Breast epithelium (tissue), 3 donors: Measurements from ENCODE around the gene APC.
A peak's percentile ranks its signal among the peaks of the same experiment; 100 is the strongest.

Source experiments
- POLR2AphosphoS5 ChIP-seq, 3 donors: sonication (generic); formaldehyde crosslinking; IDR thresholded peaks; one replicate each; pipeline ENCODE4 v1.6.1; 2017; ENCODE audit warnings: antibody characterized with exemption in 3 of 3
- TF ChIP-seq, protein P1 (sequence below), 3 donors: fragments of 450-650 bp; IDR thresholded peaks; one replicate each; pipeline ENCODE4 v1.5.1; 2016 to 2017; ENCODE audit warnings: antibody characterized with exemption in 3 of 3, mild to moderate bottlenecking in 3 of 3, moderate library complexity in 3 of 3

GRCh38 chr5:112708103-112708622 lies 29.5 kb upstream of the APC start:
- TF ChIP-seq POLR2AphosphoS5 (IDR thresholded peaks at IDR 0.05) = no peak
- TF ChIP-seq, protein P1, sequence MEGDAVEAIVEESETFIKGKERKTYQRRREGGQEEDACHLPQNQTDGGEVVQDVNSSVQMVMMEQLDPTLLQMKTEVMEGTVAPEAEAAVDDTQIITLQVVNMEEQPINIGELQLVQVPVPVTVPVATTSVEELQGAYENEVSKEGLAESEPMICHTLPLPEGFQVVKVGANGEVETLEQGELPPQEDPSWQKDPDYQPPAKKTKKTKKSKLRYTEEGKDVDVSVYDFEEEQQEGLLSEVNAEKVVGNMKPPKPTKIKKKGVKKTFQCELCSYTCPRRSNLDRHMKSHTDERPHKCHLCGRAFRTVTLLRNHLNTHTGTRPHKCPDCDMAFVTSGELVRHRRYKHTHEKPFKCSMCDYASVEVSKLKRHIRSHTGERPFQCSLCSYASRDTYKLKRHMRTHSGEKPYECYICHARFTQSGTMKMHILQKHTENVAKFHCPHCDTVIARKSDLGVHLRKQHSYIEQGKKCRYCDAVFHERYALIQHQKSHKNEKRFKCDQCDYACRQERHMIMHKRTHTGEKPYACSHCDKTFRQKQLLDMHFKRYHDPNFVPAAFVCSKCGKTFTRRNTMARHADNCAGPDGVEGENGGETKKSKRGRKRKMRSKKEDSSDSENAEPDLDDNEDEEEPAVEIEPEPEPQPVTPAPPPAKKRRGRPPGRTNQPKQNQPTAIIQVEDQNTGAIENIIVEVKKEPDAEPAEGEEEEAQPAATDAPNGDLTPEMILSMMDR (IDR thresholded peaks at IDR 0.05) = peak in 1 of 3 donors; percentile 6
